Anterior cingulate cortex (tissue), 58 donors: ENCODE data around the gene MGLL.

Source experiments
- DNase-seq, 58 donors: peaks; one replicate each; lab custom pipeline; 2025; lab: John Stamatoyannopoulos, UW

The MGLL gene

DNA sequence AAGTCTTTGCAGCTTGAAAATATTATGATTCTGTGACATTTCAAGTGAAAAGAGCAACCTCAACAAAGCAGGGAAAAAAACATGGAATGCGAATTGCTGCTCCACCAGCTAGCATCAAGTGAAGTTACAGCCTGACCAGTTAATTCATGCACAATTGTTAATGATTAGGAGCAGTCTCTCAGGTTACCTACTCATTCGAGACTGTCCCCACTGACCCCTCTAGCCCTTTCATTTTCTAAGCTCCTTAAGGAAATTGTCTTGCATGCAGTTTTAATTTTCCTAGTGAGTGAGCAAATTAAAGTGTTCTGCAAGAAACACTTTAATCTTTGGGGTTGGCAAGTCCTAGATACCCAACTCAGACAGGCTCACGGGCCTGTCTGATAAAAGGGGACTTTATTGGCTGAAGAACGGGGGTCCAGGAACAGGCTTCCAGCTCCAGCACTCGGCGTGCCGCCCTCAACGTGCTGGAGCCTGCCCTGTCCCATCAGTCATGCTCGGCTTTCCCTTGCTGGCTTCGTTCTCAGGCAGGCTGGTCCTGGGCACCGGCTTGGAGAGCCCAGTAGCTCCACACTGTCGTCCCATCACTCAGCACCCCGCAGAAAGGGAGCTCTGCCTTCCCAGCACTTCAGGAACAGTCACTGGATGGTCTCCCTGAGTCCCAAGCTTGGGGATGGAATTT is 175.0 kb downstream of the MGLL start:
- no peak for DNase-seq

DNA sequence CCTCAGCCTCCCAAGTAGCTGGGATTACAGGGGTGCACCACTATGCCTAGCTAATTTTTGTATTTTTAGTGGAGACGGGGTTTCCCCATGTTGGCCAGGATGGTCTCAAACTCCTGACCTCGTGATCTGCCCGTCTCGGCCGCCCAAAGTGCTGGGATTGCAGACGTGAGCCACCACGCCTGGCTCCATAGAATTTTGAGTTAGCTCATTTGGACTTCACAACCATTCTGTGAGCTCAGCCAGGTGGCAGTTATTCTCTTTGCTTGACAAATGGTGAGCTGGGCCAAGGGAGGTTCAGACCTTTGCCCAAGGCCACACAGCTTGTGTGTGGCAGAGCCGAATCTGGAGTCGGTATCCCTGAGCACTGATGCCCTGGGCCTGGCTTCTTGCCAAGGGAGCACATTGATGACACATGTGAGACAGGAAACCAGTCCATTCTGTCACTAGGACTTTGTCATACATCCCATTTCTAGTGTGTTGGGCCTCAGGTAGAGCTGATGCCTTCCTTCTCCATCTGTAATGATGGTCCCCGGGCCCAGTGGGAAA is 175.7 kb downstream of the MGLL start:
- no peak for DNase-seq

- DNase-seq = no peak
Measured at GRCh38 chr3:127645371-127646015, 176.8 kb downstream of the MGLL start.

GRCh38 chr3:127644641-127645370 is 177.5 kb downstream of the MGLL start:
- no peak for DNase-seq

DNA sequence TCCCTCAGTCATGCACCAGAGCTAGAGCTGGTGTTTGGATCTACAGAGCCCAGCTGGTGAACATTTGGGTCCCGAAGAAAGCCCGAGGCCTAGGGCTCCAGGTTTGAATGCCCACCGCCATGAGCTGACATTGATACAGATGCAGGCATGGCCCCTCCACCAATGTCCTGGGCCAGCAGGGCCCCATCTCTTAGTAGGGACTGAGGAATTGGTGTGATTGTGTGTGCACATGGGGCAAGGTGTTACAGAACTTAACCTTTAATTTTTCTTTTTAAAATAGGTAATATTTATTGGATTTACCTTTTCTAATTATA is 182.3 kb downstream of the MGLL start:
- DNase-seq = no peak

GRCh38 chr3:127639173-127640041 is 182.9 kb downstream of the MGLL start:
- DNase-seq = no peak
